Measurements from ENCODE around the gene RNF183.

RNF183 gene

GRCh38 chr9:113315231-113315630 is 12.1 kb upstream of the RNF183 start:
- TF ChIP-seq CTCF (IDR thresholded peaks at IDR 0.05) = no peak

GRCh38 chr9:113313261-113313660 is 10.1 kb upstream of the RNF183 start:
- no peak for TF ChIP-seq CTCF (IDR thresholded peaks at IDR 0.05)

DNA sequence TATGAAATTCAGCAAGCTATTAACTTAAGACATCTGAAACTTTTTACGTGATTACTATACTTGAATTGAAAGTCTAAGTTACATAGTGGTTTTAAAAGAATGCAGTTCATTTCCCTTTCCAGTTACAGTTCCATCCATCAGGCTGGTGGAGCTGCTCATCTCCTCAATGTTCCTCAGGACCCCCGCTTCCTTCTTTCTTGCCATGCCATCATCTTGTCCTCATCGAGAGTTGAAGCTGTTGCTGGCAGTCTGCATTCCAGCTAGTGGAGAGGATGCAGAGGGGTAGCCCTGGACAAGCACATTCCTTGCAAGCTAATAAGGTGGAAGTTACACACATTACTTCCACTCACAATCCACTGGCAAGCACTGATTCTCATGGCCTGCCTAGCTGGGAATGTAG is 8.8 kb upstream of the RNF183 start:
- TF ChIP-seq CTCF (IDR thresholded peaks at IDR 0.05) = no peak

DNA sequence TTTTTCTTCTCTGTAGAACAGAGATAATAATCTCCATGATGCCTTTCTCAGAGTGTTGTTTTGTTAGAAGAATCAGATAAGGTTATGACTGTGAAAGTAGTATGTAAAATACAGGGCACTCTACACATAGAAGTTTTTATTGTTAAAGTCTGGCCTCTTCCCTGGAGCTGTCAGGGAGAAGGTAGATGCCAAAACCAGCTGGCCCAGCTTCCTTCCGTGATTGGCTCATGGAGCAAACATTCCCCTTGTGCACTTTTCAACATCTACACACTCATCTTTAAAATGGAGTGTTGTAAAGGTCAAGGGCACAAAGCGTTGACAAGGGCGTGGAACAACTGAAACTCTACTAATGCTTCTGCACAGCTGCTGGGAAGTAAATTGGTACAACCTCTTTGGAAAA is 7.4 kb upstream of the RNF183 start:
- no peak for TF ChIP-seq CTCF (IDR thresholded peaks at IDR 0.05)

DNA sequence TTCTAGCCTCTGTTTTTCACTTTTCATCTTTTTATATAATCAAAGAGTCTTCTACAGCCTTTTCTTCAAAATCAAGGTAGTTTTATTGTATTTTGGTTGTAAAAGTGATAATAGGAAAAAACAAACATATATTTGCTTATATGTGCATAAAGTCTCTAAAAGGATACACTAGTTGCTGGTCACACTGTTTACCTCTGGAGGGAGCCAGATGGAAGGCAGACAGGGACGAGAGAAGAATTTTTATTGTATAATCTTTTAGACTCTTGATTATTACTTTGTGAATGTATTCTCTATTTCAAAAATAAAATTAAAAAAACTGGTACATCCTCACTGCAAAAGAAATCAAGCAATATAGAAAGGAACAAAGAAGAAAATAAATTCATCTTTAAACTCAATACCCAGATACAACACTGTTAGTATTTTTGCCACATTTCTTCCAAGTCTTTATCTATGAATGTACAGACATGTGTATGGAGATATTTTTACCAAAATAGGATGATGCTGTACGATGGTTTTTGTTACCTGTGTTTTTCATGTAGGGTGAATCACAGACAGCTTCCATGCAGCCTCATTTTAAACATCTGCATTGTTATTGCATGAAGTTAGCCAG is 6.1 kb upstream of the RNF183 start:
- peak; percentile 88 for TF ChIP-seq CTCF (IDR thresholded peaks at IDR 0.05)

GRCh38 chr9:113307396-113307975 is 4.3 kb upstream of the RNF183 start:
- no peak for TF ChIP-seq CTCF (IDR thresholded peaks at IDR 0.05)

- TF ChIP-seq CTCF (IDR thresholded peaks at IDR 0.05) = no peak
Measured at GRCh38 chr9:113306566-113306965, 3.4 kb upstream of the RNF183 start.

GRCh38 chr9:113301548-113301947 is 1.6 kb downstream of the RNF183 start:
- TF ChIP-seq CTCF (IDR thresholded peaks at IDR 0.05) = no peak

All from LNCAP (cell line).